DMS79 (cell line): Measurements from ENCODE around the gene PSAT1.

Experiments
- DNase-seq: peaks from one replicate; lab custom pipeline; 2025; lab: John Stamatoyannopoulos, UW

Gene PSAT1

DNA sequence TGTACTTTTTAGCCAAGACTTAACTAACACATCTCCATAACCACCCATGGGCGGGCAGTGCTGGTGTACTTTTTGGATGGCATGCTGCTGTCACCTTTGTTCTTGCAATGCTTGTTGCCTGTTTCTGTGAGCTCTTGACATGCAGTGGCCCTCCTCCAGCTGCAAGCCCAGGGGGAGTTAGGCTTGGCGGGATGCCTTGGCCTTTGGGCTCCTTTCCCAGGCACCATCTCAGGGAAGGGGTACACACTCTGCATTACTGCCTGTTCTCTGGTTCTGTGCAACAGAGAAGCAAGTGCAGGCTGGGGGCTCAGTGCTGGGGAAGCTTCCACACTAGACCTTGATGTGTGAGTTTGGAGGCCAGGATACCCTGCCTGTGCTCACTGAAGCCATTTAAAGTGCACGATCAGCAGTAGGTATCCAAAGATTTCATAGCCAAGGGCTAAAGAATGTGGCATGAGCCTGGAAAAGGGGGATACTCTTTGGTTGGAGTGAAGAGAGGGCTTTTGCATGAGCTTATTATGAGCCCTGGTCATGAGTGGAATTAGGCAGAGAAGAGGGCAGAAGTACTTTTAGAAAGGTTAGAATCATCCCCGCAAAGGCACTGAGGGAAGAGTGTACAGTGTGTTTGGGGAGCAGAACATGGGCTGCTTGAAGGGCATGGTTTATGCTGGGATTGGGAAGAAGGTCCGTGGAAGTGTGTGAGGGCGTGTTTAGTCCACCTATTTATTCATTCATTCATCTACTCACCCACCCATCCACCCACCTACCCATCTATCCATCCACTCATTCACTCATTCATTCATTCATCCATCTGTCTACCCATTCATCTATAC lies 22.5 kb downstream of the PSAT1 start:
- no peak for DNase-seq

DNA sequence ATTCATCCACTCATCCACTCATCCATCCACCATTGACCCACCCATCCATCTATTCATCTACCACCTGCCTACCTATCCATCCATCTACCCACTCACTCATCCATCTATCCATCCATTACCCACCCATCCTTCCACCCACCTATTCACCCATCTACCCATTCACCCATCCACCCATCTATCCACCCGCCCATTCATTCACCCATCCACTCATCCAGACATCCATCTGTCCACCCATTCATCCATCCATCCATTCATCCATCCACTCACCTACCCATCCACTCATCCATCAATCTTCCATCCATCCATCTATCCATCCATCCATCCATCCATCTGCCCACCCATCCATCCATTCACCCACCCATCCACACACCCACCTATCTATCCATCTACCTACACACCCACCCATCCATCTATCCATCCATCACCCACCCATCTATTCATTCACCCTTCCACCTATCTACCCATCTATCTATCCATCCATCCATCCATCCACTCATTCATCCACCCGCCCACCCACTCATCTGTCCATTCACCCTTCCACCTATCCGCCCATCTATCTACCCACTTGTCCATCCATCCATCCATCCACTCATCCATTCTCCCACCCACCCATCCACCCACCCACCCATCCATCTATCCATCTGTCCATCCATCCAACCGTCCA lies 23.2 kb downstream of the PSAT1 start:
- no peak for DNase-seq

DNA sequence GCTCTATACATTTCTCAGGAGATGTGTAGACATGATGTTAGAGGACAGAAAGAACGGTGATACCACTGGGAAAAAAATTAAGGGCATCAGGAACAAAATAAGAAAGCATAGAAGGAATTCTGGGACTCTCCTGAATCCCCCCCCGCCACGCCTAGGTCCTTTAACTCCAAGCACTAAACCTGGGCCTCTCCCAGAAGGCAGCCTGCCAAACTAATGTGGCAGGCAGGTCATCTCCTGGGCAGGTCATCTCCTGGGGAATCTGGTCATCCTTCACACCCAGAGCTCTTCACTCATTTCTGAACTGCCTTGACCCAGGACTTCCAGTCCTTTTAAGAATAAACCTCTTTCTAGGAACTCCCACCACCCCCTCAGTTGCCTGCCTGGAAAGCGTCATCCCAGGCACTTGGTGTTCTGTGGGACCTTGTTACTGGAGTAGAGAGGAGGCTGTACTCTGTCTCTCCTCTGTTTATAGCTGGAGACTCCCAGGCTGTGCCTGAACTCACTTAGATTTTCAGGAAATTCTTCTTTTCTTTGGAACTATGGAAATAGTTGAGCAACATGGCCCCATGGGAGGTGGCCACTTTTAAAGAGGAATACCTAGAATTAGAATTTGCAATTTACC lies 24.1 kb downstream of the PSAT1 start:
- DNase-seq: no peak

DNA sequence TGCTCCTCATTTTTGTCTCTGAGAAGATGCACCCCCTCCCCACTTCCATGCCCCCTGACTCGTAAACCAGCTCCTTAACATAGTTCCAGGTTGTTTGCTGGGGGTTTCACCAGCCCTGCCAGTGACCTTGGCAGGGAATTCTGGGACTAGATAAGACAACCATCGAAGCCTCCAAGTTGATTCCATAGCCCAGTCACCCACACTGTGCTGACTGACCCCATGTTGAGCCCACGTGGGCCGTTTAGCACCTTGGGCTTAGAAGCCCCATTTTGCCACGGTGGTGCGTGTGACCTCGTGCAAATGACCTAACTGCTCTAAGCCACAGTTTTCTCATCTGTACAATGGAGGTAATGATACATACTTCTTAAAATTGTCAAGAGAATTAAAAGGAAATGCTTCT lies 24.6 kb downstream of the PSAT1 start:
- DNase-seq: no peak

DNA sequence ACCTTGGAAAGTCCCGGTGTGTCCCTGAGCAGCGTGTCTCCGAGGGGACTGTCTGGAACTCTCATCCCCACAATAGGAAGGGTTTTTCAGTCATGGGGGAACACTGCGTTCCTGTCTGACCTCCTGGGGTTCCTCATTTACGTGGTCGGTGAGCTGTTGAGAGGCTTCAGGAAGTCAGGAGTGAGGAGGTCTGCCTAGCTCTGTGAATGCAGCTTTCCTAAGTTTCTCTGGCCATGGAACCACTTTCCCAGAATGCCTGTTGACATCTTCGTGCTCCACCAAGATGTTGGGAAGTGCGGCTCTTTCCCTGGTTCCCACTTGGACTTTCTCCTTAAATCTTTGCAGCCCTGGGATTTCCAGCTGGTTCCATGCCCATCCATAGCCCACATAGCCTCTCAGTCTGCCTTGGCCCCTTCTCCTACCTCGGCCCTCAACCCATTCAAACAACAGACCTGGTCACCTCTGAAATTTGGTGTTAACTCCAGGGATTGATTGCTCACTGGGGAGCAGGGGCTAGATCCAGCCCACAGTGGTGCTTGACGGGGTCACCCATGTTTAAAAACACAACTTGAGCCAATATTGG lies 27.2 kb downstream of the PSAT1 start:
- DNase-seq: no peak

DNA sequence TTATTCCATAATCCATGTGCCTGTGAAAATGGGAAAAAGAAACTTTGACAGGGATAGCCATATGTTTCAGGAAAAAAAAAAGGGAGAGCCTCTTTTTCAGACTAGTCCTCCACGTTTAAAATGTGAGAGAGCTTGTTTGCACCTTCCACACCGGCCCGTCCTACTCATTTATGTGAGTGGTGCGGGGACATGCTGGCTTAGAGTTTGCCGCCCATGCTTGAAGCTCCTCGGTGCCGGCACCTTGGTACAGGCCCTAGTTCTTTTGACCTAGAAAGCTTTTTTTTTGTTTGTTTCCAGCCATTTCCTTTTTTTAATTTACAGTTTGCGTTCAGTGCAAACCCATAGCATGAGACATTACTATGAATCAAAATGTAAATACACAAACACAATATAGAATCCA lies 27.8 kb downstream of the PSAT1 start:
- DNase-seq: no peak

DNA sequence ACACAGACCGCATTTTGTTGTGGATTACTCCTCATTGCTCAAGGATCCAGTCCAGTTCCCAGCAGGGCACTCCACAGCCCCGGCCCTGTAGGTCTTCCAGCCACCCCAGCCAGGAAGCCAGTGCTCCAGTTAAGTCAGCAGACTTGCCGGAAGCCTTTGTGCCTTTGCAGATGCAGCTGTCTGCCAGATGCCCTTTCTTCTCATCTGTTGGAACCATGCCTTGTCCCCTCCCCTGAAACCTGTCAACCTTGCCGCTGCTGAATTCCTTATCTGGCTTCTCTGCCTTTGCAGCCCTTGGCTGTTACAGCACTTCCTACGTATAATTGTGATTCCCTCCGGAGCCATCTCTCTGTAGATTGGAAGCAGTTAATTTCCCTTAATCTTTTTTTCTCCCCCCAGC lies 28.4 kb downstream of the PSAT1 start:
- no peak for DNase-seq

DNA sequence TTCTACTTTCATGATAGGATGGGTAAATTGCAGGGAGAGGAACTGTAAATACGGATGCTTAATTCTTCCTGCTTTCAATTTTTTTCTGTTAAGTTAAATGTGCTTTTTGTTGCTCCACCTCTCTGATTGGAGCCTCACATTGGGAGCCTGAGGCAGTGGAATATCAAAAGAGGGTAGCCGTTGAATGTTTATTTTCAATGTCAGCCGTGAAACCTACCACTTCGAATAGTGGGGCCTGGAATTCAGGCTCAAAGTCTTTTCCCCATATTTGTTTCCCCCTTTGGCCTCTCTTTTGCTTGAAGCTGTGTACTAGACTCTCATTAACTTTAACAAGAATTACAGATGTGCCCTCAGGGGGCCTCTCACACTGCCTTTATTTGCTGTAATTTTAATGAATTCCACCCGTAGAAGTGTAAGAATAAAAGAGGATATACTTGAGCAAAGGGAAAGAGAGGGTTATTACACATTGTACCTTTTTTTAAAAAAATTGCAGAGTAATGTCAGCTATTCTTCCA lies 29.0 kb downstream of the PSAT1 start:
- DNase-seq: no peak

DNA sequence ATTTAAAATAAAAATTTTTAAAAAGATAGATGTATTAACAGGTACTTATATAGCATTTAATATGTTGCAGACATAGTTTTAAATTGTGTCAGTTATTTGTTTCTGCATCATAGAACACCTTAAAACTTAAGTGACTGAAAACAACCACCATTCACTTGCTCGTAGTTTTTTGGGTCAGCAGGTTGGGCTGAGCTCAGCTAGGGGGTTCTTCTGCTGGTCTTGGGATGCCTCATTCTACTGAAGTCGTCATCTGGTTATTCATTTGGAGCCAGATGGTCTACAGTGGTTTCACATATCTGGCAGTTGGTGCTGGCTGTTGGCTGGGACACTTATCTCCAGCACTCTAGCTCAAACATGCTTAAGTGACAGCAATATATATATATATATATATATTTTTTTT lies 29.6 kb downstream of the PSAT1 start:
- no peak for DNase-seq

DNA sequence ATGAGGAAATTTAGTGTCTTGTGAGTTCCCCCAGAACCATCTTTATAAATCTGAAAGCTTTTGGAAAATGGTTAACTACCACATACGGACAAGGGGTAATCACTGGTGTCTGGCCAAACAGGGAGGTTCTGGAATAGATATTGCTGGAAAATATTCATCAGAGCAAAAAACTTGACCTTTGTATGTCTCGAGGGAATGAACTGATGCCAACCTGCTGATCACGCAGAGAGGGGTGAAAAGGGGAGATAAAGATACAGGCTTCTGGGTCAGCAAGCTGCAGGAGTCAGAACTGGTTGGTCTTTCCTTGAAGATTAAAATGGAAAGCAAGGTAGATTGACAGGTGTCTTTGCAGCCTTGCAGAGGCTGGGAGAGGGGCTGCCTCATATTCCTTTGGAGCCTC lies 35.5 kb downstream of the PSAT1 start:
- no peak for DNase-seq

DNA sequence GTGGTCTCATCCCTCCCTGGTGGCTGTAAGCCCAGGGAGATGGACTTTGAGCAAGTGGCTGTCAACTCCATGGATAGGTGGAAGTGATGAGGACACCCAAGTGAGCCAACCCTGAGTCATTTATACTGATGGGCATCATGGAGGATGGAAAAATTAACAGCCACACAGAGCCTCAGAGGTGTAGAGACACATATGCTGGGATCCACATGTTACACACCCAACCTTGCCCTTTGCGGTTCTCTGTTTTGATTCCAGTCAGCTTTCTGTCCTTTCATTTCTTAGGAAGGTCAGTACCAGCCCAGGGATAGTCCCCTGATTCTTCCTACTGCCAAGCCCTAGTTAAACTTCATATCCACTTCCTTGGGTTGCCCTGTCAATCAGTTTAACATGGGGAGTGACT lies 51.9 kb downstream of the PSAT1 start:
- DNase-seq: no peak

DNA sequence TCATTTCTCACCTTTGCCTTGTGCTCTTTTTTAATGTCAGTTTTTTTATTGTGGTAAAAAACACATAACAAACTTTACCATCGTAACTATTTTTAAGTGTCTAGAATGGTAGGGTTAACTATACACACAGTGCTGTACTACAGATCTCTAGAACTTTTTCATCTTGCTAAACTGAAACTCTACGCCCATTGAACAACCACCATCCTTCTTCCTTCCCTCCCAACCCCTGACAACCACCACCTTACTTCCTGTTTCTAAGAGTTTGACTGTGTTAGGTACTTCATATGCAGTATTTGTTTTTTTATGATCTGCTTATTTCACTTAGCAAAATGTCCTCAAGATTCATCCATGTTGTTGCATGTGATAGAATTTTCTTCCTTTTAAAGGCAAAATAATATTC lies 54.9 kb downstream of the PSAT1 start:
- DNase-seq: no peak

DNA sequence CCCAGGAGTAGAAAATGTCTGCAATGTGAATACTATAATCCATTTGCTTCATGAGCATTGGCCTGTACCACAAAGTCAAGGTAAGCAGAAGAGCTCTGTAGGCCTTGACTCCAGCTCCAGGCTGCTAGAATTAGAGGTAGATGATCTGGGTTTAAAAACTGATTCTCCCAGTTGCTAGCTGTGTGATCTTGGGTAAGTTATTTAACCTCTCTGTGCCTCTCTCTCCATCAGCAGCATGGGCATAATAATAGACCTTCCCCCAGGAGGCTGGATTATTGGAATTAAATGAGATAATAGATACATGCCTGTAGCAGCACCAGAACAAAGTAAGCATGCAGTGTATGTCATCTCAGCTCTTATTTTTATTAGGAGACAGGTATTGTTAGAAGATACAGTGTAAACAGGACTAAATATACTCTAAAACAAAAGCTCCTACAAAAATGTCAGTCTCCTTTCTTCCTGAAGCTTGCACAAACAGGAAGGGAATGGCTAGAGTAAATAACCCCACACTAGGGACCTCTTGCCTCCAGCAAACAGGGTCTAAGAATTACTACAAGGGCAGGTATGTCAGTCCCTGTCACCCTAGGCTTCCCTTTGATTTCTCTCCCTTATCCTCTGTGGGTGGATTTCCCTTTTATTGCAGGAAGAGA lies 57.5 kb downstream of the PSAT1 start:
- DNase-seq: no peak

DNA sequence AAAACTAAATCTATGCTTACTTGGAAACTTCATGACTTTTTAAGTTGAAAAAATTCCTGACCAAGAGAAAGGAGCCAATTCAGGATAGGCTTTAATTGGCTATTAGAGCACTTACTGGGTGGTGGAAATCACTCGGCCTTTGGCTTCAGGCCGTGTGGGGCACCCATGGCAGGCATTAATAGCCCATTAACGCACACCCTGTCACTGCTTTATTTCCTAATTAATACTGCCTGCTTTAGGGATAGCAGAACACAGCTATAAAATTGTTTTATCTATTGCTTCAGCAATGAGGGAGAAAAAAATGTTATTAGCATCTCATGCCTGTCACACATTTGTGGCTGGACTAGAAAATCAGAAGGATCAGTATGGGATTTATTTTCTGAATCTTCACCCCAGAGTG lies 58.1 kb downstream of the PSAT1 start:
- no peak for DNase-seq

DNA sequence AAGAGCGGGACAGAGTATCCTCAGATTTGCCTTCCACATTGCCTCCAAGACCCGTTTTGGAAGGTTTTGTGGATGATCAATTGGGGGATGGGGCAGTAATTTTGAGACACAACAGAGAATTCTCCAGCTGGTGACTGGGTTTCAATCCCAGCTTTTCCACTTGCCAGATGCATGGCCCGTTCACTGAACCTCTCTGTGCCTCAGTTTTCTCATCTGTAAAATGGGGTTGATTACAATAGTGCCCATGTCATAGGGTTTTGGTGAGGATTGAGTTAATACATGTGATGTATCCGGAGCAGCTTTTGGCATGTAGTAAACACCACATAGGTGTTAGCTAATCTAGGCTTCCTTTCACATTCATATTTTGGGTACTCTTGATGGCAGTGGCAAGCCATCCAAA lies 59.7 kb downstream of the PSAT1 start:
- no peak for DNase-seq

DNA sequence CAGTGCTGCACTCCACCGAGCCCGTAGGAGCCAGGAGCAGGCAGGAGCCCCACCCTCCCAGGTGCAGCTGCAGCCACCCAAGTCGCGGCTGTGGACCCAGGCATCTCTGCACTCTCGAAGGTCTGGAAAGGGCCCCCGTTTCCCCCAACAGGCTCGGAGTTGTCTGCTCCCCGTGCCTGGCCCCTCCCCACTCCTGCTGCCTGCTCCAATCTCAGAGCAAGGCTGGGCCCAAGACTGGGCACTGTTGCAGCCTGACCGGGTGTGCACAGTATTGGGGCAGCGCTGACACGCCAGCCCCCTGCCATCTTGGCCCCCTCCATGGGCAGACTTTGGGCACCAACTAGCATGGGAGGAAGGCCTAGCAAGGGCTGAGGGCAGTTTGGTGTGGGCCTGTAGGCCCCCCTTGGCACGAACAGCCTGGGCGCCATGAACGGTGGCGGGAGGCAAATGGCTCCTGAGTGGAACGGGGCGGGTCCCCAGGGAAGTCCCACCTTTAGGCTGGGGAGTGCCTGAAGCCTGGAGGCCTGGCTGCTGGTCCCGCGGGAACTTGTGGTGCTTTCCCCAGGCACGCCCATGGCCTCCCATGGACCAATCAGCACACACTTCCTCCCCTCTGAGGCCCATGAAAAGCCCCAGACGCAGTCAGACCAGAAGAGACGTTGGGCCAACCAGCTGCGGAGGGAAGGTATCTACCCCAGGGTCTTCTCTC lies 60.4 kb downstream of the PSAT1 start:
- no peak for DNase-seq

DNA sequence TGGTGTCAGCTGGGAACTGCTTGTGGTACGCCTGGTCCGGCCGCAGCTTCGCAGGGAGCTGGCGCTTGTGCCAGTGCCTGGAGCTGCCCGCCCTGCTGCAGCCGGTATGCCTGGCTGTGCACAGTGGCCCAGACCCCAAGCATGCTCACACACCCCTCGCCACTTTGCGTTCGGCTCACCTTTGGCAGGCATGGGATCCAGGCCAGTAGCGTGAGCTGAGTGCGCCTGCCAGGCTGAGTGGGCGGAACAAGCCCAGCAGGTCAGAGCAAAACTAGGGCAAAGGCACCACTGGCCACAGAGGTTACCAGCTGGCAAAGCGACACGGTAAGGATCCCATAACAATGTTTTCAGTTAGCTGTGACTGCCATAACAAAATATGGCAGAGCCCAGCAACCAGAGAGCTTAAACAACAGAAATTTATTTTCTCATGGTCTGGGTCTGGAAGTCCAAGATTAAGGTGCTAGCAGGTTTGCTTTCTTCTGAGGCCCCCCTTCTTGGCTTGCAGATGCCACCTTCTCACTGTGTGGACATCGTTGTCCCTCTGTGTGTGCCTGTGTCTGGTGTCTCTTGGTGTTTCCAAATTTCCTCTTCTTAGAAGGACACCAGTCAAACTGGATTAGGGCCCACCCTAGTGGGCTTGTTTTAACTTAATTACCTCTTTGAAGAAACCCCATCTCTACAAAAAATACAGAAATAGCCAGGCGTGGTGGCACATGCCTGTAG lies 61.6 kb downstream of the PSAT1 start:
- DNase-seq: no peak

DNA sequence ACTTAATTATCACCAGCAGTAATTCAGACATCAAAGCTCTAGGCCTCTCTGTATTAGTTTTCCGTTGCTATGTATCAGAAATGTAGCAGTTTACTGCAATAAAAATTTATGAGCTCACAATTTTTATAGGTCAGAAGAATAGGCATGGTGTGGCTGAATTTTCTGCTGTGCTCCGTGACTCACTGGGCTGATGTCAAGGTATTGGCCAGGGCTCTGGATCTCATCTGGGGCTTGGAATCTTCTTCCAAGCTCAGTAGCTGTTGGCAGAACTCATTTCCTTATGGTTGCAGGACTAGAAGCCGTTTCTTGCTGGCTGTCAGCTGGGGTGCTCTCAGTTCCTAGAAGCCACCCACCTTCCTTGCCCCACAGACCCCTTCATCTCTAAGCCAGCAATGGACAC lies 66.3 kb downstream of the PSAT1 start:
- no peak for DNase-seq

DNA sequence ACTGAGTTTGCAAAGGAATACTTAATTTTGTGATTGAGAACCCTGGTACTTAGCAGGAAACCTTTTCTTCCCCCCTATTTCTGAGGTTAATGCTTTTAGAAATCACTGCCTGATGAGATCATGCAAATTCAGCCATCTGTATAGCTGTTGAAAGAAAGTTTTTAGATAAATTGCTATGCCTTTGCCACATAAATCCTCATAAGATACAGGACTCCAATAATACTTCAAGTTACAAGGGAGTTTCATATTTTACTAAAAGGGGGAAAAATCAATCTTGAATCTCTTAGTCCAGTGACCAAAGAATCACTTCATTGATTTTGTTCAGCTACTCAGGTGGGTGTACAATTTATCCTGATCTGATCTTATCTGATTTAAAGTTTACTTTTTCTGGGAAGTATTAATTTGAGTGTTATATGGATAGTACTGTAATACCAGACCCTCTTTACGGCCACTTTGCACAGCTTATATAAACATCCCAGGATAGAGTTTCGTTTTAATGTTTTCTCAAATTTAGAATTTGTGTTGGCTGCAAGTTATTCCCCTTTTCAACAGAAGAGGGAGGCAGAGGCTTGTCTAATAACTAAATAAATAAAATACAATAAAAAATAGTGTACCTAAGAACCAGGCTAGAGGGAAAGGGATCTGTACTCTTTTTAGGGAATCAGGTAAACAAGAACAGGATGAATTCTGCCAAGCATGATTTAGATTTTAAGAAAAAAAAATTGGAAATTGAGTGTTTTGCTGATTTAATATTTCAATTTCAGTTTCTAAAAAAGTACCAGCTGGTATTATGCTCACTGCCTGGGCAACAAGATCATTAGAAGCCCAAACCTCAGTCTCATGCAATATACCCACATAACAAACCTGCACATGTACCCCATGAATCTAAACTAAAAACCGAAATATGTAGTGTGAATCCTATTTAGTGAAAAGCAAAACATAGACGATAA lies 69.1 kb downstream of the PSAT1 start:
- DNase-seq: no peak

DNA sequence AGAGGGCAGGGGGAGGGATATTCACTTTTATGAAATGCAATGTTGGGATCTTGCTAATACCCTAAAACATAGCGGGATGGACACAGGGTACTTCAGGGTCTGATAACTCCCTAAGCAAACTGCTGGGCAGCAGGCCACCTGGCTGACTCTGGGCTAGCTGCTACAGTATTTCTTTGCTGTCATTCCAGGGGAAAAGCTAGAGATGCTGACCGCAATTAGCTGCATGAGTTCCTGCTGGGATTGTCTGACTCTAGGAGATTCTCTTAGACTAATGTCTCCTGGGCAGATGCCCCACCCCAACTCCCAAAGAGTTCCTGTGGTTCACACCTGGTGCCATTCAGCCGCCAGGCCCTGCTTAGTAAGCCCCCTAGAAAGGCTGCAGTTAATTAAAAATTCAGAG lies 69.9 kb downstream of the PSAT1 start:
- DNase-seq: no peak
